HG03354 (cell line): ENCODE results near the gene ECHS1.
"Not testable (repeated sequence)": the region's sequence is repeated elsewhere in the genome, so short reads cannot be mapped to it uniquely, and the experiment has no call there.

Experiments
- ATAC-seq: cut with Tn5 transposase; IDR thresholded peaks from one replicate; pipeline ENCODE4 v1.9.1; 2021; ENCODE audit warnings: mild to moderate bottlenecking; ENCODE audit not compliant: unreplicated experiment, poor library complexity, severe bottlenecking

The ECHS1 gene

DNA sequence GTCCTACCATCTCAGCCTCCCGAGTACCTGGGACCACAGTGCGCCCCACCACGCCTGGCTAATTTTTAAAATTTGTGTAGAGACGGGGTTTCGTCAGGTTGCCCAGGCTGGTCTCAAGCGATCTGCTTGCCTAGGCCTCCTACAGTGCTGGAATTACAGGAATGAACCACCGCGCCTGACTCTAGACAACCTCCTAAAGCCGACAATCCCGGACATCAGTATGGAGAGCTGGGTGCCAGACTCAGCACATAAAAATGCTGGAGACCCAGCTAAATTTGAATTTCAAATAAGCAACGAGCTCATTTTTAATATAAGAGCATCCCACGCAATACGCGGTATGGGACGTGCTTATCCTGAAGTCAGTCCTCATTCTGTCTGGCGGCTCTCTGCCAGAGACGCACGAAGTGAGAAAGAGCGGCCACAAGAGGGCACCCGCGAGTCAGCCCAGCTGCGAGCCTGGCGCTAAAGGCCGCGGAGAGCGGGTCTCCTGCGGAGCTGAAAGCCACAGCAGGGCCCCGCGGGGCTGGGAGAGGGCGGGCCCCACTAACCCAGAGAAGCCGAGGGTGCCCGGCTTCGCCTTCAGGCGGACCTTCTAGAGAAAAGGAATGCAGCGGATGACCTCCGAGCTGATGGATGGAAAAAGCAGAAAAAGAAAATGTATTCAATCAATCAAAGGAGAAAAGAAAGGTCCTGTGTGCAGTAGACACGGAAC, 43.5 kb downstream of the ECHS1 start:
- peak; percentile 85 for ATAC-seq

DNA sequence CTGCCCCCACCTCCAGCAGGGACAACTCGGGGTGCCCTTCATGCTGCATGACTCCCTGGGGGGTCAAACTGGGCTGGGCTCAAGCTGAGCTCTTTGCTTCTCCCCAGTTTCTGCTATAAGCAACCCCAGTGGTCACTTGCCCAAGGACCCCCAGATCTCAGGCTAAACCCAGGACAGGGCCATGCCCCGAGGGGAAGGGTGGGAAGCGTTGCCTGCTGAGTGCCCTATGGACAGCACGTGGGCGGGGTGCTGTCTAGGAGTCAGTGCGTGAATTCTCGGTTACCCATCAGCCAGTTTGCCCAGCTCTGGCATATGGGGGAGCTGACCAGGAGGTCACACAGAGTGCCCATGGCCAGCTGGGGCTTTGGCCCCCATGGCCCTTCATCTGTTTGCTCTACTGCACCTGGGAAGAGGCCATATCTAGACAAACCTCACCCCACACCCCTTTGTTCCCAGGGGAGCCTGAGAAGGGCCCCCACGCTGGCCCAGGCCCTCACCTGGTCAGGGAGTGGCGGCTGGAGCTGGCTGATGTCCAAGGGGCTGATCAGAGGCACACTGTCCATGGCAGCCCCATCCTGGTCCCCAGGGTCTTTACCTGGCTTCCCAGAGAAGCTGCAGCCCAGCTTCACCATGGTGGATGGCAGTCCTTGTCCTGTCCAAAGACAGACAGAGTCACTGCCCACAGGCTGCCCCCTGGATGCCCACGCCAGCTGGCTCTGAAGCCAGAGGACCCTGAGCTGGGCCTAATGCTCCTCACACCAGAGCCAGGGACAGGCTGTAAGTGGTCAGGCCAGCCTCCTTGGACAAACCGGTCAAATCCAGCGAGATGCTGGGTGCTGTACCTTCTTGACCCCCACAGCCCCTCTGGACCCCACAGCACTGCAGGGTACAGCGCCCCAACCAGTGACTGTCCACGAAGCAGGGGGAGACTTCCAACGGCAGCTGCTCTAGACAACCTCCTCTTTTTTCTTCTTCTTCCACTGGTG, 44.5 kb downstream of the ECHS1 start:
- ATAC-seq = no peak

DNA sequence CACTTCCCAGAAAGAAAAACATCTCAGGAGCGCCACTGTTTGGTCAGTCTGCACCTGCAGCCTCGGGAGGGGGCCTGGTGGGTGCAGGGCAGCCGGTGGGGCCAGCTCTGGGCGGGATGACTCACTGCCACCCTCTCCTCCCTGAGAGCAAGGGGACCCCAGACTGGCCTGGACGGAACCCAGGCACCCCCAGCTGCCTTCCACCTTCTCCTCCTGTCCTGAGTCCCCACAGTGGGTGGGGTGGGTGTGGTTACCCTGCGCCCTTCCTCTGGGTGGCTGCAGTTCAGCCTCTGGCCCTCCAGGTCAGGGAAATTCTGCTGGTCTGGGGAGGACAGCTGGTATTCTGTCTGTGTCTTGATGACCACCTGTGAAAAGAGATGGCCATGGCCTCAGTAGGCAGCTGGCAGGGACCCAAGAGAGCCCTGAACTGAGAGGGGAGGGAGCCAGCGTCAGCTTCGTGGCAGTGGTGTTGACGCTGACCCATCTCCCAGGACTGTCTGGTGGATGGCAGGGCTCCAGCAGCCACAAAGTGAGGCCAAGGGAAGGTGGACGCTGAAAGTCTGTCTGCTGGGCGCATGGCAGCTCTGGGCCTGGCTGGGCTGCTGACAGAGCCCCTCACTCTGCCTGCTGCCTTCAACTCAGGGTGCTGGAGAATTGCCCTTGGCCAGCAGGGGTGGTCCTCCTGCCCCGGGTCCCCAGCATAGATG, 45.4 kb downstream of the ECHS1 start:
- ATAC-seq = no peak

DNA sequence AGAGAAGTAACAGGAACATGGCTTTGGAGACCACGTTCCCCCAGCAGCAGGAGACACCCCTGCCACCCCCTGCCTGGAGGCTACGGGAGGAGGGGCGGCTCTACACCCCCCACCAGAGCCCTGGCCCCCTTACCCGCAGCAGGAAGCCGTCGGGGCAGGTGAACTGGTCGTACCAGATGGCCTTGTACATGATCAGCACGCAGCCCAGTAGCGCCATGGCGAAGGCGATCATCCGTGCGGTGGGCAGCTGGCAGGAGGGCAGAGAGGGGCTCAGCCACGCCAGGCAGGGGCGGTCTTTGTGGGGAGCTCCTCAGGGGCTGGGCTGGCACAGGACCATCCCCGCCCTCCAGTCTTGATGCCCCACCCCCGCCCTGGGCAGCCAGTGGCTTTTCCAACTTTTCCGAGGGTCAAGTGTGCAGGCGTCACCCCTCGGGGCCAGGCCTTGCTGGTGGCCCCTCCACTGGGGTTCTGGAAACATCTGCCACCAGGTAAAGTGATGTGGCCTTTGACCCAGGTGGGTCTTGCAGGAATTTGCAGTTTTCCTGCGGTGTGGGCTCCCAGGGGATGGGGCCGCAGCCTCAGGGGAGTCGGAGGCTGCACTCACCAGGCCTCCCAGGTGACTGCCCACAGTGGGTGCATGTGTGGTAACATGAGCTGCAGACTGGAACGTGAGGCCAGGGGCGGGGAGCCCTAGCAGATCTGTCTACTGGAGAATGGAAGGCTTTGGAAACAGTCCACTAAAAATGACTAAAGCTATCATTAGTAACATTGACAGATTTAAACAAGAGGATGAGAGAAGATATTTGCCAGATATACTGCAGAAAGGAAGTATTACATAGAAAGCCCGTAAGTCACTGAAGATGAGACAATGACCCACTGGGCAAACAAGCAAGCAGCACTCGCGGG, 46.2 kb downstream of the ECHS1 start:
- no peak for ATAC-seq

DNA sequence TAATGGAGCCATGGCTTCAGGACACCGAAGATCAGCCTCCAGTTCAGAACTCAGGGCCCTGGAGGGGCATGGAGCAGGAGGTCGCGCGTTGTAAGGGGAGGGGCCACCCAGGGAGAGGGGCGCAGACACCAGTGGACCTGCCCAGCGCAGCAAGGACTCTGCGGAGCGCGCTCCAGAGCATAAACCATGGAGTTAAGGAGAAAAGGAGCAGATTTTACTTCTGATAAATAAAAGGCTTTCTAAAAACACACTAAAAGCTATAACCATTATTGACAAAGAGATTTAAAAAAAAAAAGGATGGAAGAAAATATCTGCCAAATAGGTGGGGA, 47.0 kb downstream of the ECHS1 start:
- no peak for ATAC-seq

DNA sequence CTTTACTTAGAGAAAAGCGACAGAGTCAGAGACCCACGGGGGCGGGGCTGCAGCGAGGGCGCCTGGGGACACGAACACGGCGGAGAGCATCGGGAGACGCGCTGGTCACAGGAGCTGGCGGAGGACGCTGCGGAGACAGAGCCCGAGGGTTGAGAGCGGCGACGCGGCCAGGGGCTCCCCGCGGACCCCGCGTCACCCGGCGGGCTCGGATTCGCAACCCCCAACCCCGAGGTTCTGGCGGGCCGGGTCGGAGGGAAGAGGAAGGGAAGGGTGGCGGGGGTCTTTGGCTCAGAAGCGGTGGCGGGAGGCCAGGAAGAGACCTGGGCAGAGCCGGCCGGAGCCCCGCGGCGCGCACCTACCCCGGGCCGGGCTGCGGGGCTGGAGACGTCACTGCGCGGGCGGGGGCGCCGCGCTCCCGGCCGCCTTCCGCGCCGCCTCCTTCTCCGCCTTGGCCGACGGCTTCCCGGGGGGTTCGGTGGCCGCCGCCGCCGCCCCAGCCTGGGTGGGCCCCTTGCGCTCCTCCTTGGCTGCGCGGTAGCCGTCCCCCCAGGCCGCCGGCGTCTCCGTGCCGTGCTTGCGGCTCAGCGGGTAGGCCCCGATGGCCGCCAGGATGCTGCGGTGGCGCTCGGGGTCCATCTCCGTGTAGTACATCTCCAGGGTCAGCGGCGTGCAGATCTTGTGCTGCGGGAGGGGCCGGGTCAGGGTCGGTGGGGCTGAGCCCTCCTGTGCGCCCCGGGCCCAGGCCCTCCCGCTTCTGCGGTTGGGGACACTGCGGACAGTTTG, 47.5 kb downstream of the ECHS1 start:
- no peak for ATAC-seq

DNA sequence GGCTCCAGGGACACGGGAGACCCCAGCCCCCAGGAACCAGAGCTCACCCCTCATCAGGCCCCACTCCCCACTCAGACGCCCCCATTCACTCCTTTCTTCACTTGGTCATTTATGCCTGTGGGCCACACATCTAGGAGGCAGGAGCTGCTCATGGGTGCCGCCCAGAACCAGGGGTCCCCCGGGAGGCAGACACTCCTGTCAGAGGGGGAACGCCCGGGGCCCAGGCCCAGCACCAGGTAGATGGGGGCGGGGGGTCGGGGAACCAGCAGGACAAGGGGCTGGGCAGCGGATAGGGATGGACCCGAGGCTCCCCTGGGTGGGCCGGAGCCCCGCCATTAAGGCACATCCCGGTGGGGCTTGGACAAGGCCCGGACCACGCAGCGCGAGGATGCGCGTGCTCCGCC, 48.3 kb downstream of the ECHS1 start:
- ATAC-seq = no peak

DNA sequence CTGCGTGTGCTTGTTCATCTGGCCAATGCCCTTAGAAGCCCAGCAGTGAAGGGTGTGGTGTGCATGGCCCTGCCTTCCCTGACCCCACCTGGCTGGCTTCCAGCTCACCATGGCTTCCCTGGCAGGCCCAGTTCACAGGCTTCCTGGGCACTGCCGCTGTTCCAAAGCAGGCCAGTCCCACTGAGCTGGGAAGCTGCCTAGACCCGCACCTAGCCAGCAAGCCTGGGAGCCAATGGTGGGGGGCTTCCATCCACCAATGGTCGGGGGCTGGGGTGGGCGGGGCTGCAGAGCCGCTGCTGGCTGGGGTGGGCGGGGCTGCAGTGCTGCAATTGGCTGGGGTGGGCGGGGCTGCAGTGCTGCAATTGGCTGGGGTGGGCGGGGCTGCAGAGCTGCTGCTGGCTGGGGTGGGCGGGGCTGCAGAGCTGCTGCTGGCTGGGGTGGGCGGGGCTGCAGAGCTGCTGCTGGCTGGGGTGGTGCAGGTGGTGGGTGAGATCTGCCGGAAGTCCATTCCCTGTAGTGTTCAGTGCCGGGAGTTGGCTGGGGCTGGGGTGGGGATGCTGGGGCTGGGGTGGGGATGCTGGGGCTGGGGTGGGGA, 48.9 kb downstream of the ECHS1 start:
- ATAC-seq = peak; percentile 80

DNA sequence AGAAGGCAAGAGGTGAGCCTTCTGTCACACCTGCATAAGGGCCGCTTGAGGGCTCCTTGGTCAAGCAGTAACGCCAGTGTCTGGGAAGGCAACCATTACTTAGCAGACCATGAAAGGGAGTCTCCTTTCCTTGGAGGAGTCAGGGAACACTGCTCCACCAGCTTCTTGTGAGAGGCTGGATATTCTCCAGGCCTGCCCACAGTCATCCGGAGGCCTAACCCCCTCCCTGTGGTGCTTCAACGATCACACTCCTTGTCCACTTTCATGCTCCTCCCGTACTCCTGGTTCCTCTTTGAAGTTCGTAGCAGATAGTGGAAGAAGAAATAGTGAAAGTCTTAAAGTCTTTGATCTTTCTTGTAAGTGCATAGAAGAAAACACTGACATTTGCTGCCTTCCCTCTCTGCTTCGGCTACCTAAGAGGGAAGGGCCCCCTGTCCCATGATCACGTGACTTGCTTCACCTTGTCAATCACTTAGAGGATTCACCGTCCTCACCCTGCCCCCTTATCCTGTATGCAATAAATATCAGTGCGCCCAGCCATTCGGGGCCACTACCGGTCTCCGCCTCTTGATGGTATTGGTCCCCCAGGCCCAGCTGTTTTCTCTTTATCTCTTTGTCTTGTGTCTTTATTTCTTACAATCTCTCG, 51.0 kb downstream of the ECHS1 start:
- ATAC-seq = not testable (repeated sequence)

DNA sequence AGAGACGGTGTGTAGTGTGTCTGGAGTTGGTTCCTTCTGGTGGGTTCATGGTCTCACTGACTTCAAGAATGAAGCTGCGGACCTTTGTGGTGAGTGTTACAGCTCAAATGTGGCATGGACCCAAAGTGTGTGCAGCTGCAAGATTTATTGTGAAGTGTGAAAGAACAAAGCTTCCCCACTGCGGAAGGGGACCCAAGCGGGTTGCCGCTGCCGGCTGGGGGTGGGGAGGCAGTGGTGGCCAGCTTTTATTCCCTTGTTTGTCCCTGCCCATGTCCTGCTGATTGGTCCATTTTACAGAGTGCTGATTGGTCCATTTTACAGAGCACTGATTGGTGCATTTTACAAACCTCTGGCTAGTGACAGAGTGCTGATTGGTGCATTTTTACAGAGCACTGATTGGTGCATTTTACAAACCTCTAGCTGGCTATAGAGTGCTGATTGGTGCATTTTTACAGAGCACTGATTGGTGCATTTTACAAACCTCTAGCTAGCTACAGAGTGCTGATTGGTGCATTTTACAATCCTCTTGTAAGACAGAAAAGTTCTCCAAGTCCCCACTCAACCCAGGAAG, 52.2 kb downstream of the ECHS1 start:
- not testable (repeated sequence) for ATAC-seq

DNA sequence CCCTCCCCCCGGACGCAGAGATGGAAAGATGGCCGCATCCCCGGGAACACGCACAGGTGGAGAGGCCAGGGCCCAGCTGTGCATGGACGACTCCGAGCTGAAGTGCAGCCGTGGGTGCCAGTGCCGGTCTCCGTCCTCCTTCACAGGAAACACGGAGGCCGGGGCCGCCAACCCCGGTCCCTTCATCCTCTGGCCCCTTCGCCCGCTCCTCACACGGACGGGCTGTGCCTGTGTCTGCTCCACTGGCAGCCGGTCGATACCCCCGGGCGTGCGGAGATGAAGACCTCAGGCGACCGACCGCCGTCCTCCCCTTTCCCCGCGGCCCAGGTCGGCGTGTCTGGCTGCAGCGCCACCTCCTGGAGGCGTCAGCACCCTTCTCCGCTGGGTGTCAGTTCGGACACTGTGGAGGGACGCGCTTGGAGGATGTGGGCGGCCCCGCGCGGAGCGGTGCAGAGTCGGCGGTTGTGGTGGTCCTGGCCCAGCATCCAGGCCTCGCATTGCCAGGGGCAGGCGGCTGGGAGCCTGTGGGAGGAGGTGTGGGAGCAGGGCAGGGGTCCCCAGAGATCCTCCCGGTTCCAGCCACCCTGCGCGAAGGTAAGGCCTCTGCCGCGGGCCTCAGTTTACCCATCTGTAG, 54.5 kb downstream of the ECHS1 start:
- ATAC-seq = peak; percentile 91

DNA sequence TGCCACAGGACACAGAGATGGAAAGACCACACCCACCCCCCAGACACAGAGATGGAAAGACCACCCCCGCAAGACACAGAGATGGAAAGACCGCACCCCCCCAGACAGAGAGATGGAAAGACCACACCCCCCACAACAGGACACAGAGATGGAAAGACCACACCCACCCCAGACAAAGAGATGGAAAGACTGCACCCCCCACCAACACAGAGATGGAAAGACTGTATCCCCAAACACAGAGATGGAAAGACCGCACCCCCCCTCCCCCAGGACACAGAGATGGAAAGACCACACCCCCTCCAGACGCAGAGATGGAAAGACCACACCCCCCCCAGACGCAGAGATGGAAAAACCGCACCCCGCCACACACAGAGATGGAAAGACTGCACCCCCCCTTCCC, 56.4 kb downstream of the ECHS1 start:
- no peak for ATAC-seq

DNA sequence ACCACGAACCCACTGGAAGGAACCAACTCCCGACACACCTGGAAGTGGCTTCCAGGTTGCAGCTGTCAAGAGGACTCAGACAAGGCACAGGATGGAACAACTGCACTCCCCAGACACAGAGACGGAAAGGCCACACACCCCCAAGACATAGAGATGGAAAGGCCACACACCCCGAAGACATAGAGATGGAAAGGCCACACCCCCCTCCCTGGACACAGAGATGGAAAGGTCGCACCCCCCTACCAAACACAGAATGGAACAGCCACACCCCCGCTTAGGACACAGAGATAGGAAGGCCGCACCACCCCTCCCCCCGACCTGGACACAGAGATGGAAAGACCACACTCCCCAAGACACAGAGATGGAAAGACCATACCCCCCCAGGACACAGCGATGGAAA, 56.9 kb downstream of the ECHS1 start:
- no peak for ATAC-seq

DNA sequence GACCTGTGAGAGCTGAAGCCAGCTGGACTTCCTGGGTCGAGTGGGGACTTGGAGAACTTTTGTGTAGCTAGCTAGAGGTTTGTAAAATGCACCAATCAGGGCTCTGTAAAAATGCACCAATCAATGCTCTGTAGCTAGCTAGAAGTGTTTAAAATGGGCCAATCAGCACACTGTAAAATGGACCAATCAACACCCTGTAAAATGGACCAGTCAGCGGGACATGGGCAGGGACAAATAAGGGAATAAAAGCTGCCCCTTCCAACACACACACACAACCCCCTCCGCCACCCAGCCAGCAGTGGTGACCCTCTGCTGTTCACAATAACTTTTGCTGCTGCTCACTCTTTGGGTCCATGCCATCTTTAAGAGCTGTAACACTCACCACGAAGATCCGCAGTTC, 57.3 kb downstream of the ECHS1 start:
- ATAC-seq = no peak

DNA sequence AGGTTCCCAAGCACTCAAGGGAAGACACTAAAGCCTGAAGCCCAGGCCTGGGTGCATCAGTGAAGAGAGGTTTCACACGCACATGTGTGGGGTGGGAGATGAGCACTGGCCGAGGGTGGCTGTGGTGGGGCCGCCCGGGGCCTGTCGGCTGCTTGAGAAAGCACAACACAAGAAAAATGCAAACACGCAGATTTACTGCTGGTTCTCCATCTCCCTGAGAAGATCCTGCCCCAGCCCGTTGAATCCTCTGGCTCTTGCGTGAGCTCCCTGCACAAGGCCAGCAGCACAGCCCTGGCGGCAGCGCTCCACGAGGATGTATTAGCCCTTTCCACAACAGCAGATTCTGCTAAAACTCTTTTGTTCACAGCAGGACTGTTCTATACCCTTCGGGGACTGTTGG, 58.2 kb downstream of the ECHS1 start:
- ATAC-seq = no peak

DNA sequence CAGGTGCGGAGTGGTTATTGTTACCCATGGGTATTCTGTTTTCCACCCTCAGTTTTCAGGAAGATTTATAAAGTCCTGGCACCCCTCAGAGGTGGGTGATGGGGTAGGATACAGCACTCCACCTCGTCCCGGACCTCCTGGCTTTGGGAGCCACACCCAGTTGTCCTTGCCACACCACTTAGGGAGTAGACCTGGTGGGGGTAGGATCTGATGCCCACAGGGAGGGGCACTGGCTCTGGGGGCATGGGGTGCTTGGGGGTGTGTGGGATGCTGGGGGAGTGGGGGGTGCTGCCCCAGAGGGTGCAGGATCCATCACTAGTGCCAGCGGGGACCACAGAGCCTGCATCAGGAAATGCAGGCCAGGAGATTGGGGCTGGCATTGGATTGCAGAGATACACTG, 60.0 kb downstream of the ECHS1 start:
- ATAC-seq = no peak

DNA sequence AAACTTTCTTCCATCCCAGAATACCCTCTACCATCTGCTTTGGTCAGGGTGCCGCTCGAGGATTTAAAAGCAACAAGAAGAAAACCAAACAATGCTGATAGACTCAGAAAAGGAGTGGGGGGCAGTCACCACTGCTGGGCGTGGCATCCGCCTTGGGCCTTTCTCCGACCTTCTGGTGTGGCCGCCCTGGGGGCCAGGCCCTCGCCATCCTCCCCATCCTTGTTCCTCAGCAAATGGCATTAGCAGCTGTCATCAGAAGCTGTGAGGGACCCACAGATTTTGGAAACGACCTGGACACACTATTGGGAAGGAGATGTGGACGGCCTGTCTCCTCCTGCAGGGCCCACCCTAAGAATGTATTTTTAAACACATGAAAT, 60.4 kb downstream of the ECHS1 start:
- no peak for ATAC-seq
